ENCODE measurements around the gene SEC22A.

DNA sequence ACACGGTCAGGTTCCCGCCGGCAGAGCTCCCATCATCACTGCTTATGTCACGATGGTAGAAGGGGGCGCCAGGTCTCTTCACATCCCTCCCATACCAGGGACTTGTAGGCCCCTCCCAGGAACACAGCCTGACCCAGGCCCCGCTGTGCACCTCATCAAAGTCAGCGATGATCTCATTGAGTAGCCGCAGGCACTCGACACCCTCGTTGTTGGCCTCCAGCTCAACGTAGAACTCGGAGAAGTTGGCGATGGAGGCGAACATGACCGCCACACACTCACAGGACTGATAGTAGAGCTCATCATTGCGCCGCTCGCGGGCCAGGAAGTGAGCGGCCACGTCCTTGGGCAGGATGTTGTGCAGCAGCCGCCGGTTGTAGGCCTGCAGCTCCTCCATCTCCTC lies 89.2 kb downstream of the SEC22A start:
- TF ChIP-seq ASH2L (IDR thresholded peaks at IDR 0.05; ENCODE audit: low read length) (no peak), EZH2 (IDR thresholded peaks at IDR 0.05; ENCODE audit: low read depth, low read length, severe bottlenecking) (no peak), YY1 (IDR thresholded peaks at IDR 0.05; ENCODE audit: low read depth, low read length) (no peak), SRF (IDR thresholded peaks at IDR 0.05; ENCODE audit: low read depth, low read length) (no peak), RAD21 (IDR thresholded peaks at IDR 0.05 in 1 of 2, conservative IDR thresholded peaks at IDR 0.05 in 1 of 2; ENCODE audit: low read depth in 2 of 2, low read length in 2 of 2) (no peak), BACH1 (IDR thresholded peaks at IDR 0.05; ENCODE audit: low read length) (no peak)
- TF ChIP-seq, protein P1, sequence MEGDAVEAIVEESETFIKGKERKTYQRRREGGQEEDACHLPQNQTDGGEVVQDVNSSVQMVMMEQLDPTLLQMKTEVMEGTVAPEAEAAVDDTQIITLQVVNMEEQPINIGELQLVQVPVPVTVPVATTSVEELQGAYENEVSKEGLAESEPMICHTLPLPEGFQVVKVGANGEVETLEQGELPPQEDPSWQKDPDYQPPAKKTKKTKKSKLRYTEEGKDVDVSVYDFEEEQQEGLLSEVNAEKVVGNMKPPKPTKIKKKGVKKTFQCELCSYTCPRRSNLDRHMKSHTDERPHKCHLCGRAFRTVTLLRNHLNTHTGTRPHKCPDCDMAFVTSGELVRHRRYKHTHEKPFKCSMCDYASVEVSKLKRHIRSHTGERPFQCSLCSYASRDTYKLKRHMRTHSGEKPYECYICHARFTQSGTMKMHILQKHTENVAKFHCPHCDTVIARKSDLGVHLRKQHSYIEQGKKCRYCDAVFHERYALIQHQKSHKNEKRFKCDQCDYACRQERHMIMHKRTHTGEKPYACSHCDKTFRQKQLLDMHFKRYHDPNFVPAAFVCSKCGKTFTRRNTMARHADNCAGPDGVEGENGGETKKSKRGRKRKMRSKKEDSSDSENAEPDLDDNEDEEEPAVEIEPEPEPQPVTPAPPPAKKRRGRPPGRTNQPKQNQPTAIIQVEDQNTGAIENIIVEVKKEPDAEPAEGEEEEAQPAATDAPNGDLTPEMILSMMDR (IDR thresholded peaks at IDR 0.05; ENCODE audit: control extremely low read depth in 1 of 3, insufficient read depth in 1 of 3, low read depth in 1 of 3, low read length in 3 of 3), result no peak
- TF ChIP-seq, protein P2, sequence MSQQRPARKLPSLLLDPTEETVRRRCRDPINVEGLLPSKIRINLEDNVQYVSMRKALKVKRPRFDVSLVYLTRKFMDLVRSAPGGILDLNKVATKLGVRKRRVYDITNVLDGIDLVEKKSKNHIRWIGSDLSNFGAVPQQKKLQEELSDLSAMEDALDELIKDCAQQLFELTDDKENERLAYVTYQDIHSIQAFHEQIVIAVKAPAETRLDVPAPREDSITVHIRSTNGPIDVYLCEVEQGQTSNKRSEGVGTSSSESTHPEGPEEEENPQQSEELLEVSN (IDR thresholded peaks at IDR 0.05), result no peak
